RWPE2 (cell line): Measurements from ENCODE around the gene L3MBTL3.

Experiments used
- ATAC-seq: fragments of 200-7000 bp; cut with Tn5 transposase; 3 replicates; pipeline ENCODE4 v1.9.1; 2021; ENCODE audit warnings: low read depth
- DNase-seq: peaks from one replicate; pipeline ENCODE4 v3.0.0-alpha.2; 2020; ENCODE audit warnings: low spot score
- H3K27ac ChIP-seq: fragments of 450-650 bp; 2 replicates; pipeline ENCODE4 v1.5.1; 2017; ENCODE audit warnings: mild to moderate bottlenecking; ENCODE audit not compliant: poor library complexity, severe bottlenecking
- H3K27me3 ChIP-seq: fragments of 250-450 bp; sonication (Bioruptor Pico); 2 replicates; pipeline ENCODE4 v1.5.1; 2021; ENCODE audit warnings: mild to moderate bottlenecking, moderate library complexity; ENCODE audit not compliant: insufficient read depth, poor library complexity, severe bottlenecking
- H3K36me3 ChIP-seq: fragments of 250-450 bp; sonication (Bioruptor Pico); 2 replicates; pipeline ENCODE4 v1.5.1; 2020; ENCODE audit warnings: low read depth, mild to moderate bottlenecking, moderate library complexity
- H3K4me1 ChIP-seq: fragments of 250-450 bp; sonication (Bioruptor Pico); 2 replicates; pipeline ENCODE4 v1.5.1; 2021; ENCODE audit warnings: mild to moderate bottlenecking, moderate library complexity; ENCODE audit not compliant: insufficient read depth, poor library complexity, severe bottlenecking
- H3K4me3 ChIP-seq: fragments of 250-450 bp; sonication (Bioruptor Pico); 2 replicates; pipeline ENCODE4 v1.5.1; 2021; ENCODE audit warnings: mild to moderate bottlenecking, moderate library complexity; ENCODE audit not compliant: severe bottlenecking
- H3K9me3 ChIP-seq: fragments of 250-450 bp; sonication (Bioruptor Pico); 2 replicates; pipeline ENCODE4 v1.5.1; 2021; ENCODE audit warnings: mild to moderate bottlenecking, moderate library complexity; ENCODE audit not compliant: severe bottlenecking
- CTCF ChIP-seq: fragments of 450-650 bp; IDR thresholded peaks from one replicate; pipeline ENCODE4 v1.5.1; 2017; ENCODE audit warnings: mild to moderate bottlenecking, moderate library complexity; ENCODE audit not compliant: poor library complexity, severe bottlenecking

L3MBTL3 gene

GRCh38 chr6:130070326-130070725, 51.9 kb downstream of the L3MBTL3 start:
- H3K4me3 ChIP-seq = no peak overlapping the region
- no peak for TF ChIP-seq CTCF
- no peaks in the 10 kb centered on the region for H3K9me3 ChIP-seq
- H3K36me3 ChIP-seq = peaks cover 28% of the 10 kb centered on the region
- H3K27me3 ChIP-seq = no peaks in the 10 kb centered on the region
- no peak overlapping the region for H3K27ac ChIP-seq
- no peak for ATAC-seq
- no peak for DNase-seq
- no peaks in the 10 kb centered on the region for H3K4me1 ChIP-seq

GRCh38 chr6:130070792-130071191, 52.4 kb downstream of the L3MBTL3 start:
- Histone ChIP-seq H3K4me1 (no peaks in the 10 kb centered on the region), H3K9me3 (no peaks in the 10 kb centered on the region), H3K27ac (no peak overlapping the region), H3K36me3 (peaks cover 28% of the 10 kb centered on the region), H3K27me3 (no peaks in the 10 kb centered on the region), H3K4me3 (no peak overlapping the region)
- no peak for ATAC-seq
- no peak for TF ChIP-seq CTCF
- DNase-seq = no peak

GRCh38 chr6:130075879-130076460, 57.6 kb downstream of the L3MBTL3 start:
- no peak for TF ChIP-seq CTCF

GRCh38 chr6:130076512-130076911, 58.1 kb downstream of the L3MBTL3 start:
- TF ChIP-seq CTCF = peak; percentile 34
- no peak for ATAC-seq

More at GRCh38 chr6:130075879-130076460, 57.6 kb downstream of the L3MBTL3 start:
- no peak for DNase-seq
- Histone ChIP-seq H3K27me3 (no peaks in the 10 kb centered on the region), H3K4me1 (no peaks in the 10 kb centered on the region), H3K36me3 (peaks cover 18% of the 10 kb centered on the region), H3K9me3 (no peaks in the 10 kb centered on the region), H3K4me3 (no peak overlapping the region), H3K27ac (no peak overlapping the region)
- ATAC-seq = no peak

GRCh38 chr6:130090796-130091195, 72.4 kb downstream of the L3MBTL3 start:
- no peak for DNase-seq
- peaks cover 27% of the 10 kb centered on the region for H3K36me3 ChIP-seq

More at GRCh38 chr6:130076512-130076911, 58.1 kb downstream of the L3MBTL3 start:
- no peaks in the 10 kb centered on the region for H3K4me1 ChIP-seq
- no peaks in the 10 kb centered on the region for H3K27me3 ChIP-seq
- peaks cover 12% of the 10 kb centered on the region for H3K36me3 ChIP-seq
- no peak overlapping the region for H3K27ac ChIP-seq
- H3K9me3 ChIP-seq = no peaks in the 10 kb centered on the region
- no peak overlapping the region for H3K4me3 ChIP-seq
- DNase-seq = no peak

More at GRCh38 chr6:130090796-130091195, 72.4 kb downstream of the L3MBTL3 start:
- H3K4me3 ChIP-seq = no peak overlapping the region
- H3K4me1 ChIP-seq = no peaks in the 10 kb centered on the region
- H3K9me3 ChIP-seq = no peaks in the 10 kb centered on the region
- H3K27ac ChIP-seq = no peak overlapping the region
- TF ChIP-seq CTCF = no peak
- H3K27me3 ChIP-seq = no peaks in the 10 kb centered on the region
- no peak for ATAC-seq
